ENCODE measurements around the gene TGFB1.
"Not testable (repeated sequence)": the region's sequence is repeated elsewhere in the genome, so short reads cannot be mapped to it uniquely, and the experiment has no call there.

TGFB1 gene

DNA sequence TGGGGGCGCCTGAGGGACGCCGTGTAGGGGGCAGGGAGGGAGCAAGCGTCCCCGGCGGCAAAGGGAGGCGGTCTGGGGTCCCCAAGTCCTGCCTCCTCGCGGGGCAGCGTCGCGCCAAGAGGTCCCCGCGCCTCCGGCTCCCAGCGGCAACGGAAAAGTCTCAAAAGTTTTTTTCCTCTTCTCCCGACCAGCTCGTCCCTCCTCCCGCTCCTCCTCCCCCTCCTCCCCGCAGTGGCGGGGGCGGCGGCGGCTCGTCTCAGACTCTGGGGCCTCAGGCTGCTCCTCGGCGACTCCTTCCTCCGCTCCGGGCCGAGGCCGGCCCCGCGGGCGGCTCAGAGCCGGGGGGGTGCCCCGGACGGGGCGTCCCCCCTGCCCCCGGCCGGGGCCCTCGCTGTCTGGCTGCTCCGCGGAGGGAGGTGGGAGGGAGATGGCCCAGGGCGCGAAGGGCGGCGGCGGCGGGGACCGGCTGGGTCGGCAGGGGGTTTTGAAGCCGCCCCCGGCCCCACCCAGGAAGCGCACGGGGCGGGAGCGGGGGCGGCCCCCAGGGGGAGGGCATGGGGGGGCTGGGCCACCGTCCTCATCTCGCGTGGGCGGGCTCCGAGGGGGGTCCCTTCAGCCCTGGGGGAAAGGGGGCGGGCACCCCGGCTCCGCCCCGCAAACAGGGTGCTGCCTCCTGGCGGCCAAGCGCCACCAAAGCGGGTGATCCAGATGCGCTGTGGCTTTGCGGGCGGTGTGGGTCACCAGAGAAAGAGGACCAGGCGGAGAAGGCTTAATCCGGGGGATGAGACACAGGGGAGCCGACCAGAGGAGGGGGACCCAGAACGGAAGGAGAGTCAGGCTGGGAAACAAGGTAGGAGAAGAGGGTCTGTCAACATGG is at the start of gene TGFB1:
TGFB1 (minus strand) TSS at position 457 of the 877 bp plus-strand sequence. CDS start 878 bp downstream, outside the sequence.
- peak; percentile 67 for DNase-seq

GRCh38 chr19:41402010-41402409 is 48.3 kb upstream of the TGFB1 start:
- no peak for DNase-seq

DNA sequence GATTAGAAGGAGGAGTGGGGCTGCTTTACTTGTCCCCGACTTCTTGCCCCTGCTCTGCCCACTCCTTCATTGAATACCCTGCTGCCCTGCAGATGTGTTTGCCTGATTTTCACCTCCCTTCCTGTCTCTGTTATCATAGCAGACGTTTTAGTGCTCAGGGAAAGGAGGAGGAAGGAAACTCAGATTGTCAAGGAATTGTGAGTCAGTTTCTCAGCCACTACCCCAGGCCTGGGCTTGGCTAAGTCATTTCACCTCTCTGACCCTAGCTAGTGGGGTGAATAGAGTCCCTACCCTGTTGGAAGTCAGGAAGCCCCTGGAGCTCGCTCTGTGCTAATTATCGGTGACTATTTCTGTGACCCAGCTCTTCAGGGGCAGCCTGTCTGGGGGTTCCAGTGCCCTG is 47.8 kb upstream of the TGFB1 start:
- DNase-seq = no peak

GRCh38 chr19:41399525-41399924 is 45.8 kb upstream of the TGFB1 start:
- DNase-seq = no peak

- no peak for DNase-seq
These were observed 45.4 kb upstream of the TGFB1 start for GRCh38 chr19:41399091-41399490.

- no peak for DNase-seq
These were observed 44.9 kb upstream of the TGFB1 start for GRCh38 chr19:41398598-41398997.

- no peak for DNase-seq
These were observed 44.3 kb upstream of the TGFB1 start for GRCh38 chr19:41398050-41398418.

- DNase-seq = peak; percentile 97
These were observed 43.6 kb upstream of the TGFB1 start, which contains the start of the genes BCKDHA and EXOSC5 for GRCh38 chr19:41397086-41398049. Gene BCKDHA (plus strand): TSS chr19:41397818. CDS start chr19:41397828, 10 bp downstream. Gene EXOSC5 (minus strand): TSS chr19:41397359. CDS start chr19:41397328, 31 bp downstream.

DNA sequence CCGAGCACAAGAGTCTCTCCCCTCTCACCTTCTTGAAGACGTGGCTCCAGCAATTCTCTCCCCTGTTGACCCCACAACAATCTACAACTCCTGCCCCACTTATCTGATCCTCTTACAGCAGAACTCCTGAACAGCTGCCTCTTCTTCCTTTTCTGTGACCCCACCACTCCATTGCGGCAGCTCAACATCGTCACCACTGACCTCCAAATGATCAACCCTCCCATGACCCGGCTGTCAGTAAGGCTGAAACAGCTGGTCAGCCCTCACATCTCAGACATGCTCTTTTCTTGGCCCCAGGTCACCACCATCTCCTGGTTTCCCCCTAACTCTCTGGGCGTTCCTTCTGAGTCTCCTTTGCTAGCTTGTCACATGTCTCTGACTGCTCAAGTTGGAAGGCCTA is 41.6 kb upstream of the TGFB1 start:
- no peak for DNase-seq

- no peak for DNase-seq
These were observed 39.1 kb upstream of the TGFB1 start for GRCh38 chr19:41392775-41393174.

GRCh38 chr19:41391618-41392017 is 37.9 kb upstream of the TGFB1 start:
- no peak for DNase-seq

GRCh38 chr19:41386442-41386841 is 32.7 kb upstream of the TGFB1 start:
- no peak for DNase-seq

DNA sequence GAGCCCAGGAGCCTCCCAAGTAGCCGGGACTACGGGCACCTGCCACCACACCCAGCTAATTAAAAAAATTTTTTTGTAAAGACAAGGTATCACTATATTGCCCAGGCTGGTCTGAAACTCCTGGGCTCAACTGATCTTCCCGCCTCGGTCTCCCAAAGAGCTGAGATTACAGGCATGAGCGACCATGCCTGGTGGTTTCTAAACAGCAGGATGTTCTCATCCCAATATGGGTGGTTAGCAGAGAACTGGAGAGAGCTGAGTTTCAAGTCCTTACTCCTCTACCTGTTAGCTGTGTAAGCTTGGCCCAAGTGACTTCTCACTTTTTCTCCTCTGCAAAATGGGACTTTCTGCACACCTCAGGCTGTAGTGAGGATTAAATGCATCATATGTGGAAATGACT is 30.6 kb upstream of the TGFB1 start:
- no peak for DNase-seq

DNA sequence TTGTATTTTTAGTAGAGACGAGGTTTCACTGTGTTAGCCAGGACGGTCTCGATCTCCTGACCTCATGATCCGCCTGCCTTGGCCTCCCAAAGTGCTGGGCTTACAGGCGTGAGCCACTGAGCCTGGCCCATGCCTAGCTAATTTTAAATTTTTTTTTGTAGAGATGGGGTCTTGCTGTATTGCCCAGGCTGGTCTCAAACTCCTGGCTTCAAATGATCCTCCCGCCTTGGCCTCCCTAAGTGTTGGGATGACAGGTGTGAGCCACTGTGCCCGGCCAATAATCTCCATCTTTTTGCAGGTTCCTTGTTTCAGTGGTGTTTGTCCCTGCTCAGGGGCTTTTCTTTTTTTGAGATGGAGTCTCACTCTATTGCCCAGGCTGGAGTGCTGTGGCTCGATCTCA is 27.8 kb upstream of the TGFB1 start:
- DNase-seq = not testable (repeated sequence)

- no peak for DNase-seq
These were observed 24.4 kb upstream of the TGFB1 start for GRCh38 chr19:41377977-41378709.

DNA sequence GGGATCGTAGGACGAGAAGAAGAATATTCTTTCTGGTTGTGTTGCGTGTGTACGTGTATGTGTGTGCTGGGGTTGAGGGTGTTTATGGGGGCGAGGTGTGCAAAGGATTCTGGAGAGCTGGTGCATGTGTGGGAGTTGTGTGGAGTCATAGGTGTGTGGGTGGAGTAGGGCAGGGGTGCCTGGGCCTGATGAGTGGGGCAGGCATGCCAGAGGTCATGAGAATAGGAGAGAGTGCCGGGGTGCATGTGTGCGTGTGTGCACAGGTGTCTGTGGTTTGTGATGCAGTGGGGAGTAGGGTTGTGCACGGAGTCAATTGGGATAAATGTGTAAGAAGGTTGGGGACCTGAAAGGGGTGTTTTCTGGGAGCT is 23.3 kb upstream of the TGFB1 start:
- no peak for DNase-seq

- no peak for DNase-seq
These were observed 22.7 kb upstream of the TGFB1 start, which contains the start of gene TMEM91 for GRCh38 chr19:41376241-41376997. Gene TMEM91 (plus strand): TSS chr19:41376533. CDS start chr19:41378310, 1,777 bp downstream.

- DNase-seq = no peak
These were observed 20.3 kb upstream of the TGFB1 start for GRCh38 chr19:41373993-41374392.

DNA sequence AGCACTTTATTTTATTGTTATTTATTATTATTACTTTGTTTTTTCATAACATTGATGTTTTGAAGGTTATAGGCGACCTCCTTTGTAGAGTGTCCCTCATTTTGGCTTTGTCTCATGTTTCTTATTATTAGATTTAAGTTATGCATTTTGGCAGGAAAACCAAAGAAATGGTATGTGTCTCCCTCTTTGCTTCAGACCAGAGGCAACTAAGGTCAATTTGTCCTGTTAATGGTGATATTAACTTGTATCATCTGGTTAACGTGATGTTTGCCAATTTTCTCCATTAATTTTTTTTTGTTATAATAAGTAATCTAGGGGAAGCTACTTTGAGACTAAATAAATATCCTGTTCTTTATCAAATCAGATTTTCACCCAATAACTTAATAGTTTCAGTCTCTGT is 18.8 kb upstream of the TGFB1 start:
- no peak for DNase-seq

GRCh38 chr19:41371541-41371940 is 17.8 kb upstream of the TGFB1 start:
- no peak for DNase-seq

- not testable (repeated sequence) for DNase-seq
These were observed 17.4 kb upstream of the TGFB1 start for GRCh38 chr19:41371119-41371518.

- no peak for DNase-seq
These were observed 16.0 kb upstream of the TGFB1 start for GRCh38 chr19:41369769-41370168.

All from GF-D8 (cell line).